SK-N-MC (cell line): Measurements from ENCODE around the gene APOM.

Source experiments
- DNase-seq: peaks from one replicate; pipeline ENCODE4 v3.0.0-alpha.2; 2011; ENCODE audit warnings: low read depth, low spot score
- H3K27ac ChIP-seq: fragments of 200-600 bp; sonication (generic); 2 replicates; pipeline ENCODE4 v1.5.1; 2016; ENCODE audit warnings: mixed run types
- H3K36me3 ChIP-seq: fragments of 200-600 bp; sonication (generic); 2 replicates; pipeline ENCODE4 v1.6.1; 2017; ENCODE audit warnings: antibody characterized with exemption, low read length, mixed read lengths; ENCODE audit not compliant: insufficient read depth
- H3K4me3 ChIP-seq: fragments of 200-600 bp; sonication (generic); 2 replicates; pipeline ENCODE4 v1.5.1; 2016
- H3K9ac ChIP-seq: fragments of 200-600 bp; sonication (generic); 2 replicates; pipeline ENCODE4 v1.8.0; 2017; ENCODE audit warnings: mixed run types, mixed read lengths; ENCODE audit not compliant: insufficient read length
- H3K9me3 ChIP-seq: fragments of 200-600 bp; sonication (generic); 2 replicates; pipeline ENCODE4 v1.6.1; 2017; ENCODE audit warnings: low read depth, mild to moderate bottlenecking, antibody characterized with exemption, low read length, moderate library complexity, mixed read lengths
- EZH2 ChIP-seq: fragments of 200-600 bp; sonication (generic); IDR thresholded peaks from one replicate; pipeline ENCODE4 v1.6.1; 2017; ENCODE audit warnings: antibody characterized with exemption
- FOXP2 ChIP-seq: optimal IDR thresholded peaks from 2 replicates; pipeline ENCODE3; 2011; ENCODE audit warnings: mild to moderate bottlenecking, moderate library complexity; ENCODE audit not compliant: insufficient read depth; ENCODE audit errors: extremely low read length, control extremely low read depth
- POLR2AphosphoS5 ChIP-seq: IDR thresholded peaks from 2 replicates; pipeline ENCODE4 v1.6.1; 2012; ENCODE audit warnings: mild to moderate bottlenecking, low read depth, low read length, borderline replicate concordance

APOM gene

GRCh38 chr6:31659649-31660380 is 4.1 kb downstream of the APOM start:
- Histone ChIP-seq H3K9ac (peak overlapping the region; percentile 93), H3K27ac (peak overlapping the region; percentile 72), H3K9me3 (no peaks in the 10 kb centered on the region), H3K36me3 (peaks cover 20% of the 10 kb centered on the region), H3K4me3 (peak overlapping the region; percentile 98)
- no peak for DNase-seq
- TF ChIP-seq POLR2AphosphoS5 (no peak), FOXP2 (no peak), EZH2 (no peak)

GRCh38 chr6:31660381-31661261 is 4.9 kb downstream of the APOM start, which contains the start of gene C6orf47:
Gene C6orf47, minus strand, starts transcription at chr6:31660778. Its CDS starts 831 bp downstream, at chr6:31659947.
- Histone ChIP-seq H3K36me3 (peaks cover 20% of the 10 kb centered on the region), H3K9me3 (no peaks in the 10 kb centered on the region), H3K27ac (peak within 1 kb of the TSS; percentile 76), H3K4me3 (peak within 1 kb of the TSS; percentile 98), H3K9ac (peak within 1 kb of the TSS; percentile 93)
- peak; percentile 18 for DNase-seq
- TF ChIP-seq POLR2AphosphoS5 (peak; percentile 91), EZH2 (no peak)

- TF ChIP-seq FOXP2 (no peak), EZH2 (no peak), POLR2AphosphoS5 (no peak)
- H3K36me3 ChIP-seq = peaks cover 20% of the 10 kb centered on the region
- peak overlapping the region; percentile 93 for H3K9ac ChIP-seq
- no peaks in the 10 kb centered on the region for H3K9me3 ChIP-seq
- H3K27ac ChIP-seq = peak overlapping the region; percentile 76
- peak overlapping the region; percentile 98 for H3K4me3 ChIP-seq
- DNase-seq = no peak
Measured at GRCh38 chr6:31661262-31662123, 5.8 kb downstream of the APOM start.

GRCh38 chr6:31662124-31662723 is 6.5 kb downstream of the APOM start:
- Histone ChIP-seq H3K36me3 (peaks cover 26% of the 10 kb centered on the region), H3K9ac (no peak overlapping the region), H3K27ac (peak overlapping the region; percentile 5), H3K9me3 (no peaks in the 10 kb centered on the region), H3K4me3 (no peak overlapping the region)
- no peak for DNase-seq
- TF ChIP-seq POLR2AphosphoS5 (no peak), FOXP2 (no peak), EZH2 (no peak)

GRCh38 chr6:31663126-31663960 is 7.6 kb downstream of the APOM start:
- peak overlapping the region; percentile 95 for H3K4me3 ChIP-seq
- no peak overlapping the region; the same call in 1 of the 2 replicates for H3K27ac ChIP-seq
- H3K36me3 ChIP-seq = peaks cover 37% of the 10 kb centered on the region
- TF ChIP-seq POLR2AphosphoS5 (no peak), EZH2 (no peak), FOXP2 (no peak)
- no peak for DNase-seq
- peak overlapping the region; percentile 98 for H3K9ac ChIP-seq
- H3K9me3 ChIP-seq = no peaks in the 10 kb centered on the region

- no peak for DNase-seq
- H3K9ac ChIP-seq = peak overlapping the region; percentile 98
- no peaks in the 10 kb centered on the region for H3K9me3 ChIP-seq
- TF ChIP-seq EZH2 (no peak), POLR2AphosphoS5 (no peak), FOXP2 (no peak)
- peaks cover 45% of the 10 kb centered on the region for H3K36me3 ChIP-seq
- peak overlapping the region; percentile 98 for H3K27ac ChIP-seq
- H3K4me3 ChIP-seq = peak overlapping the region; percentile 95
Measured at GRCh38 chr6:31663961-31664789, 8.5 kb downstream of the APOM start.
